GM19193 (cell line): ENCODE measurements around the gene TSPAN33.

Source experiments
- POLR2A ChIP-seq: IDR thresholded peaks from 4 replicates; pipeline ENCODE4 v1.6.1; 2011; ENCODE audit not compliant: insufficient read depth, insufficient read length; ENCODE audit errors: extremely low read depth

The TSPAN33 gene

GRCh38 chr7:129144095-129144833 lies at the start of gene TSPAN33:
Gene TSPAN33 (plus strand): TSS chr7:129144707. CDS start chr7:129144981, 274 bp downstream.
- peak; percentile 55 for TF ChIP-seq POLR2A

GRCh38 chr7:129095258-129095657 lies 49.2 kb upstream of the TSPAN33 start:
- TF ChIP-seq POLR2A, result no peak

GRCh38 chr7:129098409-129099084 lies 46.0 kb upstream of the TSPAN33 start:
- no peak for TF ChIP-seq POLR2A

- TF ChIP-seq POLR2A, result no peak
These were observed 43.7 kb upstream of the TSPAN33 start for GRCh38 chr7:129100827-129101166.

GRCh38 chr7:129101746-129102145 lies 42.8 kb upstream of the TSPAN33 start:
- no peak for TF ChIP-seq POLR2A

- no peak for TF ChIP-seq POLR2A
These were observed 40.8 kb upstream of the TSPAN33 start for GRCh38 chr7:129103561-129104324.

- TF ChIP-seq POLR2A, result no peak
These were observed 35.9 kb upstream of the TSPAN33 start for GRCh38 chr7:129108581-129108980.

- TF ChIP-seq POLR2A, result no peak
These were observed 34.1 kb upstream of the TSPAN33 start for GRCh38 chr7:129110258-129110981.

- TF ChIP-seq POLR2A, result no peak
These were observed 33.5 kb upstream of the TSPAN33 start for GRCh38 chr7:129110982-129111376.

GRCh38 chr7:129115676-129116075 lies 28.8 kb upstream of the TSPAN33 start:
- no peak for TF ChIP-seq POLR2A

- TF ChIP-seq POLR2A, result no peak
These were observed 26.3 kb upstream of the TSPAN33 start for GRCh38 chr7:129118182-129118581.

GRCh38 chr7:129118976-129119375 lies 25.5 kb upstream of the TSPAN33 start:
- no peak for TF ChIP-seq POLR2A

GRCh38 chr7:129122078-129122750 lies 22.3 kb upstream of the TSPAN33 start:
- TF ChIP-seq POLR2A, result no peak

- TF ChIP-seq POLR2A, result no peak
These were observed 21.6 kb upstream of the TSPAN33 start for GRCh38 chr7:129122751-129123509.
